GM12878 (cell line): ENCODE results near the gene SMAD5. TPM values are rescaled to one million over a fixed set of nuclear protein-coding genes. Genes with fewer than 3 reads are reported as not detected.
A peak's percentile ranks its signal among the peaks of the same experiment; 100 is the strongest.

ENCODE experiments used
- ATAC-seq: fragments of 200-7000 bp; cut with Tn5 transposase; 3 replicates; pipeline ENCODE4 v1.9.1; 2020; ENCODE audit warnings: mild to moderate bottlenecking, moderate library complexity
- Bru-seq: library from RNA; stranded (reverse); fragments of 400-500 nt; gene quantifications from one replicate; lab custom pipeline; 2021; lab: Mats Ljungman, UMichigan
- BruChase-seq, 2 experiments: library from RNA; stranded (reverse); fragments of 400-500 nt; gene quantifications; one replicate each; lab custom pipeline; 2021; lab: Mats Ljungman, UMichigan
- BruUV-seq: library from RNA; stranded (reverse); fragments of 400-500 nt; replicated peaks from 2 replicates; lab custom pipeline; 2021; lab: Mats Ljungman, UMichigan
- CTCF ChIA-PET: fragments of 300-600 bp; sonication (Branson Sonifier 250); formaldehyde crosslinking; extraction: SDS; loops from one replicate; lab custom pipeline; 2021; ENCODE audit warnings: inconsistent platforms; lab: Yijun Ruan, JAX
- POLR2A ChIA-PET: fragments of 350-600 bp; formaldehyde crosslinking; extraction: SDS; loops from one replicate; lab custom pipeline; 2021; ENCODE audit warnings: inconsistent platforms; lab: Charles Lee
- RAD21 ChIA-PET: fragments of 300-600 bp; sonication (Branson Sonifier 250); formaldehyde crosslinking; loops from one replicate; lab custom pipeline; 2023; ENCODE audit warnings: antibody characterized with exemption; ENCODE audit not compliant: unreplicated experiment; lab: Charles Lee
- SMC1A ChIA-PET: fragments of 300-600 bp; sonication (Branson Sonifier 250); formaldehyde crosslinking; loops from one replicate; lab custom pipeline; 2023; ENCODE audit not compliant: unreplicated experiment, uncharacterized antibody; lab: Charles Lee
- DNase-seq: peaks from one replicate; pipeline ENCODE4 v3.0.0-alpha.2; 2011; ENCODE audit warnings: low read depth, low spot score
- FAIRE-seq: peaks from 3 replicates; lab custom pipeline; 2011; peaks lifted over from hg19 to GRCh38; lab: Jason Lieb, UNC
- H2AFZ ChIP-seq: 2 replicates; pipeline ENCODE4 v1.6.0; 2011; ENCODE audit warnings: low read depth, low read length, control low read depth; ENCODE audit not compliant: control insufficient read depth
- H3K27ac ChIP-seq: 2 replicates; pipeline ENCODE4 v1.5.1; 2011; ENCODE audit warnings: control low read depth; ENCODE audit not compliant: control insufficient read depth, insufficient read depth
- H3K27me3 ChIP-seq, 2 experiments: replicated peaks in 1 of 2; 2 replicates each; pipeline versions ENCODE4 v1.6.0 to v1.6.1; 2011; ENCODE audit warnings: low read length in 1 of 2; ENCODE audit not compliant: control insufficient read depth in 2 of 2, insufficient read depth in 2 of 2
- H3K36me3 ChIP-seq, 2 experiments: 2 replicates each; pipeline ENCODE4 v1.5.1; 2011; ENCODE audit warnings: low read length in 1 of 2; ENCODE audit not compliant: control insufficient read depth in 2 of 2, insufficient read depth in 2 of 2
- H3K4me1 ChIP-seq: 2 replicates; pipeline ENCODE4 v1.6.1; 2011; ENCODE audit warnings: mild to moderate bottlenecking, low read length, moderate library complexity, mixed read lengths; ENCODE audit not compliant: control insufficient read depth, insufficient read depth
- H3K4me2 ChIP-seq: 2 replicates; pipeline ENCODE4 v1.6.0; 2011; ENCODE audit warnings: control low read depth; ENCODE audit not compliant: control insufficient read depth, insufficient read depth
- H3K4me3 ChIP-seq: fragments of 200-600 bp; sonication (generic); 2 replicates; pipeline ENCODE4 v1.5.1; 2016
- H3K79me2 ChIP-seq: 2 replicates; pipeline ENCODE4 v1.6.0; 2011; ENCODE audit warnings: low read length; ENCODE audit not compliant: control insufficient read depth, insufficient read depth
- H3K9ac ChIP-seq: 2 replicates; pipeline ENCODE4 v1.8.0; 2011; ENCODE audit warnings: low read length, control low read depth, mixed read lengths; ENCODE audit not compliant: control insufficient read depth, insufficient read depth
- H3K9me3 ChIP-seq: replicated peaks from 3 replicates; pipeline ENCODE4 v1.5.1; 2011; ENCODE audit warnings: mild to moderate bottlenecking, low read length; ENCODE audit not compliant: control insufficient read depth, insufficient read depth
- H4K20me1 ChIP-seq: 2 replicates; pipeline ENCODE4 v1.6.0; 2011; ENCODE audit not compliant: control insufficient read depth, insufficient read depth
- ATF7 ChIP-seq: fragments of 450-650 bp; IDR thresholded peaks from 2 replicates; pipeline ENCODE4 v1.6.1; 2016; ENCODE audit warnings: low read depth, mild to moderate bottlenecking
- BACH1 ChIP-seq: fragments of 450-650 bp; IDR thresholded peaks from 2 replicates; pipeline ENCODE4 v1.6.1; 2017; ENCODE audit warnings: mild to moderate bottlenecking, borderline replicate concordance
- ELK1 ChIP-seq: IDR thresholded peaks from 2 replicates; pipeline ENCODE4 v1.6.1; 2012; ENCODE audit warnings: low read depth, low read length, improper control_type of control experiment
- ETV6 ChIP-seq, 2 experiments: fragments of 450-650 bp in 1 of 2; IDR thresholded peaks in 1 of 2; conservative IDR thresholded peaks in 1 of 2; 2 replicates each; pipeline ENCODE4 v1.6.1; 2014; ENCODE audit warnings: antibody characterized with exemption in 1 of 2, borderline replicate concordance in 1 of 2, low read depth in 1 of 2, mild to moderate bottlenecking in 1 of 2, moderate library complexity in 1 of 2
- FOXM1 ChIP-seq: IDR thresholded peaks from 2 replicates; pipeline ENCODE4 v1.6.1; 2012; ENCODE audit warnings: low read depth, mild to moderate bottlenecking, inconsistent platforms, low read length, moderate library complexity
- KAT2A ChIP-seq: conservative IDR thresholded peaks from 2 replicates; pipeline ENCODE4 v1.6.1; 2011; ENCODE audit warnings: low read depth, low read length; ENCODE audit not compliant: control insufficient read depth
- LARP7 ChIP-seq: fragments of 450-650 bp; IDR thresholded peaks from 2 replicates; pipeline ENCODE4 v1.6.1; 2017; ENCODE audit warnings: mild to moderate bottlenecking
- MTA3 ChIP-seq: IDR thresholded peaks from 2 replicates; pipeline ENCODE4 v1.6.1; 2012; ENCODE audit warnings: low read length, inconsistent platforms, borderline replicate concordance
- NR2F1 ChIP-seq: fragments of 450-650 bp; conservative IDR thresholded peaks from 2 replicates; pipeline ENCODE4 v1.6.1; 2017; ENCODE audit warnings: mild to moderate bottlenecking
- PAX8 ChIP-seq: fragments of 450-650 bp; IDR thresholded peaks from 2 replicates; pipeline ENCODE4 v1.6.1; 2017; ENCODE audit warnings: mild to moderate bottlenecking, moderate library complexity
- SMARCA5 ChIP-seq: fragments of 450-650 bp; IDR thresholded peaks from 2 replicates; pipeline ENCODE4 v1.6.1; 2017; ENCODE audit warnings: mild to moderate bottlenecking
- TAF1 ChIP-seq: IDR thresholded peaks from 2 replicates; pipeline ENCODE4 v1.6.1; 2011; ENCODE audit warnings: mild to moderate bottlenecking, low read depth, low read length, borderline replicate concordance
- TARDBP ChIP-seq: IDR thresholded peaks from 2 replicates; pipeline ENCODE4 v1.6.1; 2016; ENCODE audit warnings: borderline replicate concordance
- ZNF384 ChIP-seq: IDR thresholded peaks from 2 replicates; pipeline ENCODE4 v1.6.1; 2012; ENCODE audit warnings: low read depth, mild to moderate bottlenecking, low read length, improper control_type of control experiment, borderline replicate concordance
- WGBS: methylation state at CpG from one replicate; pipeline ENCODE4 v1.1.6; 2016; ENCODE audit warnings: low lambda C conversion rate; ENCODE audit not compliant: insufficient replicate concordance, insufficient coverage; ENCODE audit errors: missing lambda C conversion rate; 5-methylcytosine and 5-hydroxymethylcytosine counted together
- in situ Hi-C: fragments of 300-500 bp; cut with MboI; formaldehyde crosslinking; loops from 9 replicates; pipeline ENCODE4 v1.14.3; 2018; ENCODE audit warnings: mixed read lengths
- intact Hi-C: fragments of 100-400 bp; cut with micrococcal nuclease; formaldehyde crosslinking; loops from one replicate; pipeline ENCODE4 v1.14.2; 2022; ENCODE audit not compliant: unreplicated experiment
- long read RNA-seq, 2 experiments: library from polyadenylated mRNA; unstranded; transcript quantifications; one replicate each; pipeline ENCODE4 v2.0.0, GENCODE V29; 2019 to 2020
- polyA minus RNA-seq, 3 experiments: library from RNA; depleted of rRNA, polyadenylated mRNA; stranded (reverse); fragments of >200 nt; gene quantifications; 2 replicates each; pipeline ENCODE4 v1.2.3, GENCODE V29; 2011
- polyA plus RNA-seq, 11 experiments: library from polyadenylated mRNA; depleted of rRNA in 4 of 11; unstranded in 6 of 11; stranded (reverse) in 5 of 11; fragments of >200 nt; fragmentation: Nextera tagmentation in 4 of 11; fragmentation: Illumina TruSeq in 1 of 11; extraction: Ambion mirVana in 4 of 11; extraction: Trizol in 1 of 11; gene quantifications; 1 replicate in 1 of 11; 2 replicates in 10 of 11; pipeline versions ENCODE4 v1.2.1 to v1.2.3, GENCODE V29; 2011 to 2016; ENCODE audit warnings: inconsistent platforms in 2 of 11, missing spikeins in 2 of 11, low read depth in 1 of 11
- total RNA-seq, 4 experiments: library from RNA; depleted of rRNA in 3 of 4; stranded (reverse); fragments of >200 nt in 3 of 4; fragmentation: Illumina TruSeq in 1 of 4; extraction: Trizol in 1 of 4; gene quantifications; 2 replicates each; pipeline versions ENCODE4 v1.2.1 to v1.2.3, GENCODE V29; 2013 to 2021

SMAD5 gene
- 145 and 164 TPM in 2 replicates for total RNA-seq (2013; cell fraction: nucleolus; rRNA removed)
- total RNA-seq (2014; rRNA removed) (8.0 and 10.4 TPM in 2 replicates), total RNA-seq (2014; rRNA removed; fragmentation: Illumina TruSeq; extraction: Trizol) (11.1 and 11.4 TPM in 2 replicates), total RNA-seq (2021) (14.8 and 15.4 TPM in 2 replicates), polyA plus RNA-seq (2011; rRNA removed) (40.6 and 56.1 TPM in 2 replicates), polyA plus RNA-seq (2014; fragmentation: Illumina TruSeq; extraction: Trizol) (9.2 and 11.1 TPM in 2 replicates), polyA plus RNA-seq (2014; fragmentation: Nextera tagmentation; extraction: Ambion mirVana) (1 to 10 TPM; 3.6 to 7.1 TPM), polyA plus RNA-seq (2014; rRNA removed) (12.4 and 12.5 TPM in 2 replicates), polyA plus RNA-seq (2016; fragmentation: Nextera tagmentation; extraction: Ambion mirVana) (10 to 100 TPM; 14.2 to 16.0 TPM), polyA minus RNA-seq (2011; rRNA and poly(A)+ RNA removed) (45.7 and 59.2 TPM in 2 replicates), Bru-seq, nascent RNA (percentile 87 among the genes with signal in this experiment), BruChase-seq, experiment 1, labeled RNA remaining after a 6-hour chase (percentile 85 among the genes with signal in this experiment), BruChase-seq, experiment 2, labeled RNA remaining after a 2-hour chase (percentile 88 among the genes with signal in this experiment)
- polyA plus RNA-seq (2011; ENCODE audit: low read depth) = 5.4 TPM
- 16.7 and 22.3 TPM in 2 replicates for polyA plus RNA-seq (2011; cell fraction: cytosol; rRNA removed)
- polyA plus RNA-seq (2011; cell fraction: nucleus; rRNA removed) = 19.8 and 23.5 TPM in 2 replicates
- polyA plus RNA-seq (2012) = 5.0 and 5.7 TPM in 2 replicates
- 11.4 and 22.4 TPM in 2 replicates for polyA minus RNA-seq (2011; cell fraction: cytosol; rRNA and poly(A)+ RNA removed)
- polyA minus RNA-seq (2011; cell fraction: nucleus; rRNA and poly(A)+ RNA removed) = 21.9 and 33.2 TPM in 2 replicates
- long read RNA-seq, experiment 1, full-length matches to known transcripts = 9 of 13 reads
- long read RNA-seq, experiment 1, partial matches to known transcripts = 3 of 13 reads
- long read RNA-seq, experiment 1, other reads (novel, unspliced or antisense) = 1 of 13 reads
- long read RNA-seq, experiment 2, full-length matches to known transcripts = 8 of 20 reads
- long read RNA-seq, experiment 2, partial matches to known transcripts = 7 of 20 reads
- long read RNA-seq, experiment 2, other reads (novel, unspliced or antisense) = 5 of 20 reads

GRCh38 chr5:136132557-136133221, at the start of gene SMAD5:
Gene SMAD5, plus strand, starts transcription at chr5:136132845. Its CDS starts 20,916 bp downstream, at chr5:136153761.
- Histone ChIP-seq H3K27ac (peak within 1 kb of the TSS; percentile 54; the same call in 1 of the 2 replicates), H3K4me2 (peak within 1 kb of the TSS; percentile 93), H3K4me3 (peak within 1 kb of the TSS; percentile 76), H3K9ac (peak within 1 kb of the TSS; percentile 89), H4K20me1 (no peaks in the 10 kb centered on the region), H3K79me2 (peaks cover 32% of the 10 kb centered on the region), H2AFZ (peak within 1 kb of the TSS; percentile 77), H3K9me3 (no peaks in the 10 kb centered on the region), H3K36me3 (no peaks in the 10 kb centered on the region), H3K4me1 (peaks cover 3% of the 10 kb centered on the region), H3K27me3 (peaks cover 0 to 3% of the 10 kb centered on the region in 2 experiments; a peak in 1 of 4 replicates)
- under 1% methylated on average over 61 of the region's 81 CpGs for WGBS
- in situ Hi-C loops (no loop called here), intact Hi-C loops (loop anchor here (5.0 kb wide), 1 partner anchor 50 kb away; no protein-coding TSS in a partner anchor)
- ChIA-PET SMC1A (interaction anchor here (0.6 to 3.7 kb wide), 18 partner anchors 10 to 91 kb away, joined by 3 to 29 read pairs (median 4); no protein-coding TSS in a partner anchor), RAD21 (interaction anchor here (0.8 to 3.8 kb wide), 9 partner anchors 9 to 54 kb away, joined by 3 to 22 read pairs (median 5); no protein-coding TSS in a partner anchor), CTCF (interaction anchor here (0.9 to 2.3 kb wide), 11 partner anchors 8 to 188 kb away, joined by 3 to 13 read pairs (median 4); no protein-coding TSS in a partner anchor), POLR2A (interaction anchor here (0.9 to 2.0 kb wide), 9 partner anchors 9 to 58 kb away, joined by 3 to 10 read pairs (median 5); no protein-coding TSS in a partner anchor)
- ATAC-seq = peak; percentile 95
- BruUV-seq = no TSS peak
- DNase-seq = peak; percentile 65
- no peak for FAIRE-seq
- TF ChIP-seq TAF1 (peak; percentile 63; the same call in 1 of the 2 replicates), ELK1 (peak; percentile 55; the same call in 1 of the 2 replicates), MTA3 (no peak), ETV6 (conservative IDR thresholded peaks at IDR 0.05 in 1 of 2, IDR thresholded peaks at IDR 0.05 in 1 of 2; ENCODE audit: borderline replicate concordance in 1 of 2, low read depth in 1 of 2) (peak in 1 of 2 experiments; percentile 14; a peak in 1 of 4 replicates), LARP7 (peak; percentile 89), NR2F1 (peak; percentile 73), FOXM1 (no peak), SMARCA5 (peak; percentile 76; the same call in 1 of the 2 replicates), KAT2A (no peak), BACH1 (0 out of 2 replicates have a peak, but pooled peaks have one; percentile 55), PAX8 (no peak), ATF7 (no peak), TARDBP (peak; percentile 98), ZNF384 (peak; percentile 27; the same call in 1 of the 2 replicates)
